Karpas-422 (cell line): ENCODE measurements around the gene HCAR2. TPM values are rescaled to one million over a fixed set of nuclear protein-coding genes. Genes with fewer than 3 reads are reported as not detected.
"Not testable (repeated sequence)": the region's sequence is repeated elsewhere in the genome, so short reads cannot be mapped to it uniquely, and the experiment has no call there.

Experiments
- DNase-seq: peaks from one replicate; pipeline ENCODE4 v3.0.0-alpha.2; 2015
- H2AFZ ChIP-seq: fragments of 200-600 bp; sonication (generic); 2 replicates; pipeline ENCODE4 v1.6.1; 2014; ENCODE audit warnings: antibody characterized with exemption, low read length, mixed read lengths
- H3K27ac ChIP-seq: fragments of 200-600 bp; sonication (generic); 2 replicates; pipeline ENCODE4 v1.5.1; 2014; ENCODE audit warnings: mild to moderate bottlenecking, low read length, moderate library complexity
- H3K27me3 ChIP-seq: fragments of 200-600 bp; sonication (generic); 2 replicates; pipeline ENCODE4 v1.6.1; 2014; ENCODE audit warnings: low read length, mixed read lengths
- H3K36me3 ChIP-seq: fragments of 200-600 bp; sonication (generic); 2 replicates; pipeline ENCODE4 v1.6.1; 2014; ENCODE audit warnings: low read length, mixed read lengths; ENCODE audit not compliant: insufficient read depth
- H3K4me1 ChIP-seq: fragments of 200-600 bp; sonication (generic); 2 replicates; pipeline ENCODE4 v1.6.1; 2014; ENCODE audit warnings: mild to moderate bottlenecking, low read length, mixed read lengths
- H3K4me2 ChIP-seq: fragments of 200-600 bp; sonication (generic); 2 replicates; pipeline ENCODE4 v1.6.1; 2014; ENCODE audit warnings: low read length, low read depth, mild to moderate bottlenecking; ENCODE audit not compliant: poor library complexity, severe bottlenecking
- H3K4me3 ChIP-seq: fragments of 200-600 bp; sonication (generic); 2 replicates; pipeline ENCODE4 v1.5.1; 2014; ENCODE audit warnings: mild to moderate bottlenecking, antibody characterized with exemption, low read length, mixed read lengths
- H3K79me2 ChIP-seq: fragments of 200-600 bp; sonication (generic); 2 replicates; pipeline ENCODE4 v1.6.1; 2014; ENCODE audit warnings: mild to moderate bottlenecking, low read length, mixed read lengths
- H3K9ac ChIP-seq: fragments of 200-600 bp; sonication (generic); 2 replicates; pipeline ENCODE4 v1.6.0; 2014; ENCODE audit warnings: low read length
- H3K9me2 ChIP-seq: fragments of 200-600 bp; sonication (generic), shearing (Covaris generic); replicated peaks from 2 replicates; pipeline ENCODE4 v1.6.0; 2014; ENCODE audit warnings: mild to moderate bottlenecking, low read length, moderate library complexity; ENCODE audit not compliant: insufficient read depth
- H3K9me3 ChIP-seq: fragments of 300-700, 200-600 bp; sonication (generic); 2 replicates; pipeline ENCODE4 v1.6.1; 2014; ENCODE audit warnings: low read length, mixed read lengths
- H4K20me1 ChIP-seq: fragments of 200-600 bp; sonication (generic); 2 replicates; pipeline ENCODE4 v1.6.1; 2014; ENCODE audit warnings: mild to moderate bottlenecking, antibody characterized with exemption, low read length, low read depth; ENCODE audit not compliant: insufficient read depth
- total RNA-seq: library from RNA; depleted of rRNA; stranded (reverse); fragments of >200 nt; shearing (Covaris generic); gene quantifications from 2 replicates; pipeline ENCODE4 v1.2.3, GENCODE V29; 2014; ENCODE audit warnings: low replicate concordance

The HCAR2 gene
- total RNA-seq, 1 experiment from 2014 or later = not detected

DNA sequence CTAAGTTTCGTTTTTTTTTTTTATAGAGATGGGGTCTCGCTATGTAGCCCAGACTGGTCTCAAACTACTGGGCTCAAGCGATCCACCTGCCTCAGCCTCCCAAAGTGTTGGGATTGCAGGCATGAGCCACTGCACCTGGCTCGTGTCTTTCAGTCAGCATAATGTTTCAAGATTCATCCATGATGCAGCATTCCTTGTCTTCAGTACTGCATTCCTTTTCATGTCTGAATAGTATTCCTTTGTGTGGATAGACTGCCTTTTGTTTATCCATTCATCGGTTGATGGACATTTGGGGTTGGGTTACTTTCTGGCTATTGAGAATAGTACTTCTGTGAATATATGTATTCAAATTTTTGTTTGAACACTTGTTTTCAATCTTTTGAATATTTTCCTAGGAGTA is 37.4 kb downstream of the HCAR2 start:
- H3K4me1 ChIP-seq = peaks cover 4% of the 10 kb centered on the region
- no peaks in the 10 kb centered on the region for H3K79me2 ChIP-seq
- no peak overlapping the region for H2AFZ ChIP-seq
- H3K36me3 ChIP-seq = no peaks in the 10 kb centered on the region
- H3K9me2 ChIP-seq = no peaks in the 10 kb centered on the region
- H3K9me3 ChIP-seq = no peaks in the 10 kb centered on the region
- no peaks in the 10 kb centered on the region for H3K27me3 ChIP-seq
- H3K9ac ChIP-seq = no peak overlapping the region
- H4K20me1 ChIP-seq = no peaks in the 10 kb centered on the region
- no peak for DNase-seq
- H3K4me3 ChIP-seq = no peak overlapping the region
- H3K4me2 ChIP-seq = no peak overlapping the region
- no peak overlapping the region for H3K27ac ChIP-seq

GRCh38 chr12:122665349-122665748 is 37.8 kb downstream of the HCAR2 start:
- DNase-seq = no peak
- H3K79me2 ChIP-seq = no peaks in the 10 kb centered on the region
- no peaks in the 10 kb centered on the region for H3K9me2 ChIP-seq
- peaks cover 4% of the 10 kb centered on the region for H3K4me1 ChIP-seq
- no peak overlapping the region for H3K4me2 ChIP-seq
- no peak overlapping the region for H2AFZ ChIP-seq
- no peak overlapping the region for H3K9ac ChIP-seq
- no peaks in the 10 kb centered on the region for H4K20me1 ChIP-seq
- no peaks in the 10 kb centered on the region for H3K9me3 ChIP-seq
- no peaks in the 10 kb centered on the region for H3K36me3 ChIP-seq
- H3K27ac ChIP-seq = no peak overlapping the region
- no peak overlapping the region for H3K4me3 ChIP-seq
- no peaks in the 10 kb centered on the region for H3K27me3 ChIP-seq

DNA sequence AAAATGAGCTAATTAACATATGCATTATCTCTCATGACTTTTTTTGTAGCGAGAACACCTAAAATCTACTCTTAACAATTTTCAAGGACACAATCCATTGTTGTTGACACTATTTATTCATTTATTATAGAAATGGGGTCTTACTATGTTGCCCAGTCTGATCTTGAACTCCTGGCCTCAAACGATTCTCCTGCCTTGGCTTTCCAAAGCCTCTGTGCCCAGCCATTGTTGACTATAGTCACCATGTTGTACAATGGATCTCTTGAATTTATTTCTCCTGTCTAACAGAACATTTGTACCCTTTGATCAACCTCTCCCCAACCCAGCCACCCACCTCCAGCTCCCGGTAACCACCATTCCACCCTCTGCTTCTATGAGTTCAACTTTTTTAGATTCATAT is 41.2 kb downstream of the HCAR2 start:
- no peaks in the 10 kb centered on the region for H3K79me2 ChIP-seq
- H3K36me3 ChIP-seq = no peaks in the 10 kb centered on the region
- no peak overlapping the region for H3K9ac ChIP-seq
- no peaks in the 10 kb centered on the region for H3K9me2 ChIP-seq
- no peak for DNase-seq
- H4K20me1 ChIP-seq = no peaks in the 10 kb centered on the region
- H3K4me3 ChIP-seq = no peak overlapping the region
- H2AFZ ChIP-seq = no peak overlapping the region
- H3K4me2 ChIP-seq = no peak overlapping the region
- no peak overlapping the region for H3K27ac ChIP-seq
- no peaks in the 10 kb centered on the region for H3K9me3 ChIP-seq
- H3K4me1 ChIP-seq = no peaks in the 10 kb centered on the region
- no peaks in the 10 kb centered on the region for H3K27me3 ChIP-seq

GRCh38 chr12:122661246-122661645 is 41.9 kb downstream of the HCAR2 start:
- H3K79me2 ChIP-seq = no peaks in the 10 kb centered on the region
- no peaks in the 10 kb centered on the region for H3K4me1 ChIP-seq
- H3K36me3 ChIP-seq = no peaks in the 10 kb centered on the region
- no peak overlapping the region for H3K9ac ChIP-seq
- H3K9me3 ChIP-seq = no peaks in the 10 kb centered on the region
- H3K4me2 ChIP-seq = no peak overlapping the region
- no peak for DNase-seq
- H3K27me3 ChIP-seq = no peaks in the 10 kb centered on the region
- no peak overlapping the region for H3K27ac ChIP-seq
- no peak overlapping the region for H2AFZ ChIP-seq
- H3K4me3 ChIP-seq = no peak overlapping the region
- H4K20me1 ChIP-seq = no peaks in the 10 kb centered on the region
- no peaks in the 10 kb centered on the region for H3K9me2 ChIP-seq

GRCh38 chr12:122659579-122659978 is 43.6 kb downstream of the HCAR2 start:
- H2AFZ ChIP-seq = no peak overlapping the region
- no peak for DNase-seq
- no peaks in the 10 kb centered on the region for H3K4me1 ChIP-seq
- H3K79me2 ChIP-seq = no peaks in the 10 kb centered on the region
- no peaks in the 10 kb centered on the region for H3K27me3 ChIP-seq
- H3K4me3 ChIP-seq = no peak overlapping the region
- no peak overlapping the region for H3K4me2 ChIP-seq
- no peak overlapping the region for H3K27ac ChIP-seq
- no peaks in the 10 kb centered on the region for H4K20me1 ChIP-seq
- H3K36me3 ChIP-seq = no peaks in the 10 kb centered on the region
- no peaks in the 10 kb centered on the region for H3K9me2 ChIP-seq
- H3K9me3 ChIP-seq = no peaks in the 10 kb centered on the region
- H3K9ac ChIP-seq = no peak overlapping the region

GRCh38 chr12:122656298-122656697 is 46.9 kb downstream of the HCAR2 start:
- Histone ChIP-seq H3K79me2 (no peaks in the 10 kb centered on the region), H3K27me3 (no peaks in the 10 kb centered on the region), H3K4me1 (no peaks in the 10 kb centered on the region), H2AFZ (no peak overlapping the region), H3K4me2 (no peak overlapping the region), H3K9me2 (no peaks in the 10 kb centered on the region), H3K9me3 (no peaks in the 10 kb centered on the region), H3K4me3 (no peak overlapping the region), H3K36me3 (no peaks in the 10 kb centered on the region), H3K9ac (no peak overlapping the region), H4K20me1 (no peaks in the 10 kb centered on the region), H3K27ac (no peak overlapping the region)
- no peak for DNase-seq

- H2AFZ ChIP-seq = not testable (repeated sequence)
Observed at GRCh38 chr12:122653291-122653690, 49.9 kb downstream of the HCAR2 start.

DNA sequence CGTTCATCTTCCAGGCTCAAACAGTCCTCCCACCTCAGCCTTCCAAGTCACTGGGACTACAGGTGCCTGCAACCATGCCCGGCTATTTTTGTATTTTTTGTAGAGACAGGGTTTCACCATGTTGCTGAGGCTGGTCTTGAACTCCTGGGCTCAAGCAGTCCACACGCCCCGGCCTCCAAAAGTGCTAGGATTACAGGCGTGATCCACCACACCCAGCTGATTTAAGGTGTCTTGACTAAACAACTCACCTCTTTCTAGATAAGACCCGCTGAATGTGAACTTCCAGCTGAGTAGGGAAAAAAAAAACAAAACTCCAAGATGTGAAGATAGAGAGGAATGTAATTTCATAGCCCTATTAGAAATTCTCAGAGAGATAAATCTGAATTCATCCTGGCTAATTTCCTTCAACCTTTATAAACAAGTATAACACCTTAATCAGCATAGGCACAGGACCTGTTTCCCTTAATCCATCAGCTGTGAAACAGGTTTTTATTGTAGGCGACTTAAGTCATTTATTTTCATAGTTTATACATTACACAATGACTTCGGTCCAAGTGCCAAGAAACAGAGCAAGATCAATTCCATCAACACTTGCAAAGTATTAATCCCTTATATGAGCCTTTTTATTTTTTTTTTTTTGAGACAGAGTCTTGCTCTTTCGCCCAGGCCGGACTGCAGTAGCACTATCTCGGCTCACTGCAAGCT is 51.5 kb downstream of the HCAR2 start:
- no peak overlapping the region for H3K4me3 ChIP-seq
- H2AFZ ChIP-seq = no peak overlapping the region
- no peaks in the 10 kb centered on the region for H3K9me3 ChIP-seq
- no peak overlapping the region for H3K27ac ChIP-seq
- H3K27me3 ChIP-seq = no peaks in the 10 kb centered on the region
- H3K9ac ChIP-seq = no peak overlapping the region
- no peaks in the 10 kb centered on the region for H3K79me2 ChIP-seq
- DNase-seq = no peak
- no peaks in the 10 kb centered on the region for H4K20me1 ChIP-seq
- no peaks in the 10 kb centered on the region for H3K36me3 ChIP-seq
- no peaks in the 10 kb centered on the region for H3K9me2 ChIP-seq
- H3K4me2 ChIP-seq = no peak overlapping the region
- no peaks in the 10 kb centered on the region for H3K4me1 ChIP-seq

More at GRCh38 chr12:122653291-122653690, 49.9 kb downstream of the HCAR2 start:
- not testable (repeated sequence) for H3K9me3 ChIP-seq, H3K79me2 ChIP-seq, H3K9ac ChIP-seq, H3K27ac ChIP-seq, H3K36me3 ChIP-seq, H3K4me2 ChIP-seq, DNase-seq, H4K20me1 ChIP-seq, H3K27me3 ChIP-seq, H3K4me1 ChIP-seq, H3K9me2 ChIP-seq, H3K4me3 ChIP-seq
